IPS DF 4.7 (cell line): ENCODE data around the gene DNAH9.

Experiments used
- DNase-seq: peaks from one replicate; pipeline ENCODE4 v3.0.0-alpha.2; 2013; ENCODE audit warnings: low spot score; ENCODE audit errors: extremely low read depth

DNAH9 gene, protein sequence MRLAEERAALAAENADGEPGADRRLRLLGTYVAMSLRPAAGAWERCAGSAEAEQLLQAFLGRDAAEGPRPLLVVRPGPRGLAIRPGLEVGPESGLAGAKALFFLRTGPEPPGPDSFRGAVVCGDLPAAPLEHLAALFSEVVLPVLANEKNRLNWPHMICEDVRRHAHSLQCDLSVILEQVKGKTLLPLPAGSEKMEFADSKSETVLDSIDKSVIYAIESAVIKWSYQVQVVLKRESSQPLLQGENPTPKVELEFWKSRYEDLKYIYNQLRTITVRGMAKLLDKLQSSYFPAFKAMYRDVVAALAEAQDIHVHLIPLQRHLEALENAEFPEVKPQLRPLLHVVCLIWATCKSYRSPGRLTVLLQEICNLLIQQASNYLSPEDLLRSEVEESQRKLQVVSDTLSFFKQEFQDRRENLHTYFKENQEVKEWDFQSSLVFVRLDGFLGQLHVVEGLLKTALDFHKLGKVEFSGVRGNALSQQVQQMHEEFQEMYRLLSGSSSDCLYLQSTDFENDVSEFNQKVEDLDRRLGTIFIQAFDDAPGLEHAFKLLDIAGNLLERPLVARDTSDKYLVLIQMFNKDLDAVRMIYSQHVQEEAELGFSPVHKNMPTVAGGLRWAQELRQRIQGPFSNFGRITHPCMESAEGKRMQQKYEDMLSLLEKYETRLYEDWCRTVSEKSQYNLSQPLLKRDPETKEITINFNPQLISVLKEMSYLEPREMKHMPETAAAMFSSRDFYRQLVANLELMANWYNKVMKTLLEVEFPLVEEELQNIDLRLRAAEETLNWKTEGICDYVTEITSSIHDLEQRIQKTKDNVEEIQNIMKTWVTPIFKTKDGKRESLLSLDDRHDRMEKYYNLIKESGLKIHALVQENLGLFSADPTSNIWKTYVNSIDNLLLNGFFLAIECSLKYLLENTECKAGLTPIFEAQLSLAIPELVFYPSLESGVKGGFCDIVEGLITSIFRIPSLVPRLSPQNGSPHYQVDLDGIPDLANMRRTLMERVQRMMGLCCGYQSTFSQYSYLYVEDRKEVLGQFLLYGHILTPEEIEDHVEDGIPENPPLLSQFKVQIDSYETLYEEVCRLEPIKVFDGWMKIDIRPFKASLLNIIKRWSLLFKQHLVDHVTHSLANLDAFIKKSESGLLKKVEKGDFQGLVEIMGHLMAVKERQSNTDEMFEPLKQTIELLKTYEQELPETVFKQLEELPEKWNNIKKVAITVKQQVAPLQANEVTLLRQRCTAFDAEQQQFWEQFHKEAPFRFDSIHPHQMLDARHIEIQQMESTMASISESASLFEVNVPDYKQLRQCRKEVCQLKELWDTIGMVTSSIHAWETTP (N-terminal part only)

DNA sequence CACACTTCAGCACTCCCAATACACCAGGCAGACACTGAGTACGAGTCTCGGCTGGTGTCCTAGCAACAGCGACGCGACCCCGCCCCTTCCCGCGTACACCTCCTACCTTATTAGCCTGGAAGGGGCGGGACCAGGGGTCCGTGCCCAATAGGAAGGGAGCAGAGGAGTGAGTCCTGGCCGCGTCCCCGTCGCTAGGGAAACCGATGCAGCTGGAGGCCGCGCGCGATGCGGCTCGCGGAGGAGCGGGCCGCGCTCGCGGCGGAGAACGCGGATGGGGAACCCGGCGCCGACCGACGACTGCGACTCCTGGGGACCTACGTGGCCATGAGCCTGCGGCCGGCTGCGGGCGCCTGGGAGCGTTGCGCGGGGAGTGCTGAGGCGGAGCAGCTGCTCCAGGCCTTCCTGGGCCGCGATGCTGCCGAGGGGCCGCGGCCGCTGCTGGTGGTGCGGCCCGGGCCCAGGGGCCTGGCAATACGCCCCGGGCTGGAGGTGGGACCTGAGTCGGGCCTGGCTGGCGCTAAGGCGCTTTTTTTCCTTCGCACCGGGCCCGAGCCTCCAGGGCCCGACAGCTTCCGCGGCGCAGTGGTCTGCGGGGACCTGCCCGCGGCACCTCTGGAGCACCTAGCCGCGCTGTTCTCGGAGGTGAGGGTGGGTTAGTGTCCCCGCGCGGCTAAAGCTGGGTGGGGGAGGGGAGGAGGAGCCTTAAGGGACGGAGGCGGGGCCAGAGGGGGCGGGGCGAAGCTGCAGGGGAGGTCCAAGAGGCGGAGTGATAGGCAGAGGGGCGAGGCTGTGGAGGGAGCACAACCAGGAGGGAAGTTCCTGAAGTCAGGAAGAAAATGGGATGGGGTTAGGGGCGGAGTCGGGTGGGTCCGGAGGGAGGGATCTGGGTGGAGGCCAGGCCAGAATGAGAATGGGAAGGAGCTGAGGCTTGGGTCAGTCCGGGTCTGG, at the start of gene DNAH9:
Gene DNAH9 (plus strand): TSS at position 197 of the 948 bp plus-strand sequence. CDS start 29 bp downstream, at position 226.
- DNase-seq, result peak; percentile 58

- DNase-seq, result no peak
Measured at GRCh38 chr17:11550431-11550830, 47.8 kb upstream of the DNAH9 start.

GRCh38 chr17:11551442-11551841, 46.8 kb upstream of the DNAH9 start:
- DNase-seq, result no peak

GRCh38 chr17:11553135-11553534, 45.1 kb upstream of the DNAH9 start:
- no peak for DNase-seq

DNA sequence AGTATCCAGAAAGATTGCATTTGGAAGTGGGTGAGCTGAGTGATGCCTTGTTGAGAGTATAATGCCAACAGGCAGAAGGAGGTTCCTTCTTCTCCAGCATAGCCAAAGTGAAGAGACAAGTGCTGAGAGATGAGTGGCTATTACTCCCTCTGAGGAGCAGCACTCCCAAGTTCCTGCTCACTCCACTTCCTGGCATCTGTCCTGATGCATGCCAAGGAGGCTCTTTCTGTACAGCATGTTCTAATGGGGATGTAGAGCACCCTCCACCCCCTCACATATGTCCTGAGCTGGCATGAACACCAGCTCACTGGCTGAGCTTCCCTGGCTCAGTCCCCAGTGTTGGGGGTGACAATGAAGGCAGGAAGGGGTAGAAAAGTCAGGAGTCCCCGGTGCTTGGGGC, 44.2 kb upstream of the DNAH9 start:
- DNase-seq, result no peak

GRCh38 chr17:11554542-11554941, 43.7 kb upstream of the DNAH9 start:
- DNase-seq, result no peak

- no peak for DNase-seq
Measured at GRCh38 chr17:11555530-11555929, 42.7 kb upstream of the DNAH9 start.

GRCh38 chr17:11557727-11558452, 40.4 kb upstream of the DNAH9 start:
- no peak for DNase-seq

DNA sequence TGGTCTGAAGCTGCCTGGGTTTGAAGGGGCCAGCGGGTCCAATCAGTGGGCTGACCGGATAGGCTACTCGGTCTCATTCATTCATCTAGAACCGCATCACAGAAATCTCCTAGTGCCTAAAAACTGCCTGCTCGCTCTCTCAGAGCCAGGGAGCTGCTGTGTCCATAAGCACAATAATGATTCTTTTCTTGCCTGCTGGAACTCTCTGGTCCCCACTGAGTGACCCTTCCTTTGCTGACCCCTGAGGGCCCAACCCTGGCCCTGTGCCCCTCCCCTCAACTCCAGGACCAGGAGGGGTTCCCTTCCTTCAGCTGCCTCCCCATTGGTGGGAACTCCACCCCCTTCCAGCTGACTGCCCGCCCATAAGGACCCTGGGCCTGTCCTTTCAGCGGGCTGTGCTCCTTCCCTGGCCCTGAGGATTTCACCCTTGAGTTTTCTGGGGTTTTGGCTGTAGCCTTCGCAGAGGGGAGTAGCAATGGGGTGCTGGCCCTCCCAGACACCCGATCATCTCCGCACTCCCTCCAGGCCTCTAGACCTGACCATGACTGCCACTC, 39.5 kb upstream of the DNAH9 start:
- DNase-seq, result no peak

GRCh38 chr17:11559601-11560000, 38.7 kb upstream of the DNAH9 start:
- DNase-seq, result no peak

- no peak for DNase-seq
Measured at GRCh38 chr17:11561281-11561680, 37.0 kb upstream of the DNAH9 start.

DNA sequence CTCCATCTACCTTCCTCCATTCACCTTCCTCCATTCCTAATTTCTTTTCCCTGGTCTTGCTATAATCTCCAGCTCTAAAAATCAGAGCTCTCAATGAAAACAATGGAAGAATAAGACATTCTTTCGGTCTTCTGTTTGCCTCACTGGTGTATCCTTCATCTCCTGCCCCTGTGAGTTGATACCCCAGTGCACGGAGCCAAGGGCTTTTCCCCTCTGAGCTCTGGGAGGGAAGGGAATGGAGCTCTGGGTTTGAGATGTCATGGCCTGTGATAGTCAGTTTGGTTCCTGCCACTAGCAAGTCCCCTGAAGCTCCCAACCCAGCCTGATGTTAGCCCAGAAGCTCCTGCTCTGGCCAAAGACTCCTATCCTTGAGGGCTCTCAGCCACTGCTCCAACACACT, 36.6 kb upstream of the DNAH9 start:
- DNase-seq, result no peak

DNA sequence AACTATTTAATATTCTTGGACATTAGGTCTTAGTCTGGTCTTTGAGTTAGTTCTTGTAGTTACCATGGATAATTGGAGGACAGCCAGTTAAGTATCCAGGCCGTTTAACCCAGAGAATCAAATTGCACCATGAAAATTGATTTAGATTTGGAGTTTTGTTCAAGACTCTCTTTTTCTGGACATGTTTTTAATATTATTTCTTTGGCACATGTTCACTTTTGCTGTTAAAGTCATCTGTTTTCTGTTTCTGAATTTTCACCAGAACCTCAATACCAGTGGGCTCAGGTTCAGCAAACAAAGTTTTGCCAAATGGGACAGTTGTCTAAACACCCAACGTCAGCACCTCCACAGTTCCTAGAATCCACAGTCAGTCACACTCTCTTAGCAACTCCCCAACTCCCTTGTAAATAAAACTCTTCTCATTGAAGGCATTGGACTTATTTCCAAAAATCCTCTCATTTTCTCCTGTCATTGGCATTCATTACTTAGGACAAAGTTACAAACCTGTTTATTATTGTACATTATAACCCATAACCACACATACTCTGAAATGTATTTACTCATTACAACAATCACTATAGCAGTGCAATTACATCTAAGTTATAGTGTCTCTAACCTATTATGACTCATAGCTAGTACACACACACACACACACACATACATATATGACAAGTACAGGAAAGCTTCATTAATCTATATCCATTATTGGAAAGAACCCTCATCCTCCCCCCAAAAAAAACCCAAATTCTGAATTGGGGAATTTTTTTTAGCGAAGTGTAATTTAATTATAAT, 33.5 kb upstream of the DNAH9 start:
- DNase-seq, result no peak

- no peak for DNase-seq
Measured at GRCh38 chr17:11565591-11565990, 32.7 kb upstream of the DNAH9 start.

DNA sequence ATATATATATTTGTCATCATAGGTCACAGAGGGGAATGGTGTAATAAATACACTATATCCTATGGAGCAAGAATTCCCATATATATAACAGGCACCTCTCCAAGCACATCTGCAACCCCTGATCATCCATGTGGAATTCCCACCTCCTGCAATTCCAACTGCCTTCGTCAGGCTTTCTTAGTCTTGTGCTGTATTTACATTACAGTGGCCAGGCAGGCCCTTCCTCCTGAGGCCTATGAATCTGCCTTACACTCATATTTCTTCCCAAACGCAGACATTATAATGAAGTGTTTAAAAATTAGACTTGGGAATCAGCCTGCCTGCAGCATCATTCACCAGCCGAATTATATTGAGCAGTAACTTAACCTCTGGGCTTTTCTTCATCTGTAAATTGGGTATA, 19.3 kb upstream of the DNAH9 start:
- no peak for DNase-seq

DNA sequence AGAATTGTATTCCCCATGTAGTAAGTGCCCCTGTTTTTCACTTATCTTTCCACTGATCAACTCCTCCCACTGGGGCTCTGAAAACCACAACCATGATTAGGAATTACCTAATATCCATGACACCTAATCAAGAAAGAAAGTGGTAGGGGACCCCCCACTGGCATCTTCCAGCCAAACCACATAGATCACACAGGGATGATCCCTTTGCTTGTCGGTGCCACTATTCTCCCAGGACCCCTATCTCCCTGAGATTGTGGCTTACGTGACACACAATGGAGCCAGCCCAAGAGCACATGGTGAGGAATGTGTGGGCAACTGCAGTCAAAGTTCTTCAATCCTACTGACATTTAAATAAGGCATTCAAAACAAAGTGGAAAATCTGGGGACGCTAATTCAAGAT, 17.6 kb upstream of the DNAH9 start:
- no peak for DNase-seq

- no peak for DNase-seq
Measured at GRCh38 chr17:11582217-11582616, 16.1 kb upstream of the DNAH9 start.

DNA sequence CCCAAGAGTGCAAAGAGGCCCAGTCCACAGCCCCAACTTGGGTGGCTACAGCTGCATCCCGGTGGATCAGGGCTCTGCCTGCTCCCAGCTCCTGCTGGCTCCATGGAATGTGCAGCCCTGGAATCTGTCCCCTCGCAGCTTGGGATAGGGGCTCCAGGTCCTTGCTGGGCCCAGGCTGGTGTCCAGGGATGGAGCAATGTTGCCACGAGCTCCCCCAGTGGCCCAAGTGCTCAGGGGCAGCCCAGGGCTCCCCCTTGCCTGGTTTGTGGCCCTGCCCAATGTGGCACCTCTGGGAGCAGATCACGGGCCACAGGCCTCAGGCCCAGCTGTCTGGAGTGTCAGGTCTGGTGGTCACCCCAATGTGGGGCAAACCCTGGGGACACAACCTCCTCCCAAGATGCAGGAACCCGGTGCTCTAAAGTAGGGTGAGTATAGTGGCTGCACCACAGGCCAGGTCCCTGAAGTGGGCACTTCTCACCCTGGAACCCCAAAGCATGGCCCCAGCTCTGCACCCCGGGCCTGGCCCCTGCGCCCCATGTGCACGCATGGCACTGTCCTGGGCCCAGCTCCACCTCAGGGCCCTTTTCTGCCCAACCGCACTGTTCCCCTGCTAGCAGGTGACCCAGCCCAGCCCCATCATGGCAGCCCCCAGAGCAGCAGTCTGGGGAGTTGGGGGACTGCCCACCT, 14.8 kb upstream of the DNAH9 start:
- no peak for DNase-seq
